Measurements from ENCODE around the gene TLX2.

Gene TLX2

GRCh38 chr2:74566754-74567085 lies 52.5 kb downstream of the TLX2 start:
- Histone ChIP-seq H3K27ac (ENCODE audit: low read length) (no peak overlapping the region), H3K4me3 (ENCODE audit: low read depth in 1 of 2, low read length in 2 of 2) (no peak overlapping the region), H3K36me3 (ENCODE audit: insufficient read depth, low read length) (no peaks in the 10 kb centered on the region), H3K4me1 (ENCODE audit: insufficient read depth, low read length) (no peaks in the 10 kb centered on the region), H4K20me1 (ENCODE audit: insufficient read depth, low read length) (no peaks in the 10 kb centered on the region), H3K4me2 (ENCODE audit: insufficient read depth, low read length) (no peak overlapping the region), H3K27me3 (ENCODE audit: insufficient read depth, low read length, poor library complexity) (peaks cover 16% of the 10 kb centered on the region), H2AFZ (ENCODE audit: low read depth, low read length) (no peak overlapping the region), H3K79me2 (ENCODE audit: insufficient read depth, low read length) (no peaks in the 10 kb centered on the region), H3K9ac (ENCODE audit: low read depth, low read length) (no peak overlapping the region), H3K9me3 (ENCODE audit: insufficient read depth, low read length, severe bottlenecking) (no peaks in the 10 kb centered on the region)
- TF ChIP-seq CTCF (IDR thresholded peaks at IDR 0.05; ENCODE audit: borderline replicate concordance, extremely low read depth, low read length, poor library complexity, severe bottlenecking) (no peak), EZH2 (IDR thresholded peaks at IDR 0.05; ENCODE audit: borderline replicate concordance, low read depth, low read length, severe bottlenecking) (no peak)
- ATAC-seq (ENCODE audit: insufficient read depth, low read depth) (no peak), DNase-seq (no peak)
